ENCODE measurements around the gene GGA1. TPM values are rescaled to one million over a fixed set of nuclear protein-coding genes. Genes with fewer than 3 reads are reported as not detected.

GGA1 gene
- total RNA-seq, 1 donor from 2014 or later: 49.6 TPM

DNA sequence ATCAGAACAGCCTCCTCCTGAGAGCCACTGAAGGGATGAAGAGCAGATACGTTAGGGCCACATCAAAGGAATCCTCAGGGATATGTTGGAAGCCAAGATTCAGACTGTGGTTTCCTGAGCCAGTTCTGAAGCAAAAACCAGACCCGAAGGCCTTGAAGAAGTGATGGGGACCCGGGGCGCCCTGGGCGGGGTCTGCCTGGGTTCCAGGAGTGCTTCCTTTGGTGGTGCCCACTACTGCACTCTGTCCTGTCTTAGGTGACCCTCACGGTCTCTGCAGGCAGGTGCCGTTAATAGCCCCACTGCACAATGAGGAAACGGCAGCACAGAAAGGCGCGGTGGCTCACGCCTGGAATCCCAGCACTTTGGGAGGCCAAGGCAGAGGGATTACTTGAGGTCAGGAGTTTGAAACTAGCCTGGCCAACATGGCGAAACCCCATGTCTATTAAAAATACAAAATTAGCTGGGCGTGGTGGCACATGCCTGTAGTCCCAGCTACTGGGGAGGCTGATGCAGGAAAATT lies 18.0 kb downstream of the GGA1 start:
- TF ChIP-seq, protein P1, sequence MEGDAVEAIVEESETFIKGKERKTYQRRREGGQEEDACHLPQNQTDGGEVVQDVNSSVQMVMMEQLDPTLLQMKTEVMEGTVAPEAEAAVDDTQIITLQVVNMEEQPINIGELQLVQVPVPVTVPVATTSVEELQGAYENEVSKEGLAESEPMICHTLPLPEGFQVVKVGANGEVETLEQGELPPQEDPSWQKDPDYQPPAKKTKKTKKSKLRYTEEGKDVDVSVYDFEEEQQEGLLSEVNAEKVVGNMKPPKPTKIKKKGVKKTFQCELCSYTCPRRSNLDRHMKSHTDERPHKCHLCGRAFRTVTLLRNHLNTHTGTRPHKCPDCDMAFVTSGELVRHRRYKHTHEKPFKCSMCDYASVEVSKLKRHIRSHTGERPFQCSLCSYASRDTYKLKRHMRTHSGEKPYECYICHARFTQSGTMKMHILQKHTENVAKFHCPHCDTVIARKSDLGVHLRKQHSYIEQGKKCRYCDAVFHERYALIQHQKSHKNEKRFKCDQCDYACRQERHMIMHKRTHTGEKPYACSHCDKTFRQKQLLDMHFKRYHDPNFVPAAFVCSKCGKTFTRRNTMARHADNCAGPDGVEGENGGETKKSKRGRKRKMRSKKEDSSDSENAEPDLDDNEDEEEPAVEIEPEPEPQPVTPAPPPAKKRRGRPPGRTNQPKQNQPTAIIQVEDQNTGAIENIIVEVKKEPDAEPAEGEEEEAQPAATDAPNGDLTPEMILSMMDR (conservative IDR thresholded peaks at IDR 0.05; ENCODE audit: low read depth, low read length): no peak
- no peak overlapping the region for H3K4me3 ChIP-seq (ENCODE audit: low read depth, low read length)
- DNase-seq (ENCODE audit: low read depth): no peak

DNA sequence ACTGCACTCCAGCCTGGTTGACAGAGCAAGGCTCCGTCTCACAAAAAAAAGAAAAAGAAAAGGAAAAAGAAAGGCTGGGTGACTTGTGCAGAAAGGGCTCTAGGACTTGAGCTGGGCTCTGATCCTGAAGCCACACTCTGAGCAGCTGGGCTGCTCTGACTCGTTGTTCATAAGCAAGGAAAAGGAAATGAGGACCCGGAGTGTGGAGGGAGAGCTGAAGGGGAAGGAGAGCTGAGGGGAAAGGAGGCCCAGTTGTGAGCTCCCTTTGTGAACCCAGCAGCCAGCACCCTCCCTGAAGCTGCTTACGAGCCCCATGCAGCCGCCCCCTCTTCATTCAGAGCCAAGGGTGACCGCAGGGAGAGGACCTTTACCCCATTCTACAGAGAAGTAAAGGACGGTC lies 18.5 kb downstream of the GGA1 start:
- H3K4me3 ChIP-seq (ENCODE audit: low read depth, low read length): no peak overlapping the region
- TF ChIP-seq, protein P1 (conservative IDR thresholded peaks at IDR 0.05; ENCODE audit: low read depth, low read length): no peak
- no peak for DNase-seq (ENCODE audit: low read depth)

DNA sequence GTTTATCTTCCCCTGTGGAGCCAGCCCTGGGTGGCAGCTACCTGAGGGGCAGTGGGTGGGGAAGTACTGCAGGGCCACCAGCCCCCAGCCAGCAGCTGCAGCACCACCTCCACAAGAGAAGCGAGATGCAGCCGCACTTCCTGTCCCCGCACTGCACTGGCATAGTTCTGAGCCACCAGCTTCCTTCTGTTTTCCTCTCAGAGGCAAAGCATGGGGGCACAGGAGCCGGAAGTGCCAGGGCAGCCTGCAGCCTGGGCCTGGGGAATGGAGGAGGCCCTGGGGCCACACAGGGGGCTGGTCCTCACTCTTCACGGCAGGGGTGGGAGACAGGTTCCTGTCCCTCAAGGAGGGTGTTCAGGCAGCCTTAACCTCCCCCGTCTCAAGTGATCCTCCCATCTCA lies 18.9 kb downstream of the GGA1 start:
- no peak for DNase-seq (ENCODE audit: low read depth)
- TF ChIP-seq, protein P1 (conservative IDR thresholded peaks at IDR 0.05; ENCODE audit: low read depth, low read length): no peak
- no peak overlapping the region for H3K4me3 ChIP-seq (ENCODE audit: low read depth, low read length)

DNA sequence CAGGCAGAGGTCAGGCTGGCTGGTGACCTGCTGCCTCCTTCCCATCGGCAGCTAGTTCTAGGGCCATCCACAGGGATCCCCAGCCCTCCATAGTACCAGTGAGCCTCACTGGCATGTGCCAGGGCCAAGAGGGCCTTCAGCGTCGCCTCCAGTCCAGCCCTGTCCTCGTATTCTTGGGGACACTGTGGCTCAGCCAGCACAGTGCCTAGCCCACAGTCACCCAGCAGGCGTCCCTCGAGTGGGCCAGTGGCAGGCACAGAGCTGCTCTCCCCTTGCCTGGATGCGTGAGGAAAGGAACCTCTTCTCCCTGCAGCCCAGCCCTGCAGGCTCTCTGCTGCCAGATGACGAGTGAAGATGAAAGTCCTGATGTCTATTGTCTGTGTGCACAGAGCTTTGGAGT lies 20.2 kb downstream of the GGA1 start:
- H3K4me3 ChIP-seq (ENCODE audit: low read depth, low read length): no peak overlapping the region
- TF ChIP-seq, protein P1 (conservative IDR thresholded peaks at IDR 0.05; ENCODE audit: low read depth, low read length): no peak
- no peak for DNase-seq (ENCODE audit: low read depth)

DNA sequence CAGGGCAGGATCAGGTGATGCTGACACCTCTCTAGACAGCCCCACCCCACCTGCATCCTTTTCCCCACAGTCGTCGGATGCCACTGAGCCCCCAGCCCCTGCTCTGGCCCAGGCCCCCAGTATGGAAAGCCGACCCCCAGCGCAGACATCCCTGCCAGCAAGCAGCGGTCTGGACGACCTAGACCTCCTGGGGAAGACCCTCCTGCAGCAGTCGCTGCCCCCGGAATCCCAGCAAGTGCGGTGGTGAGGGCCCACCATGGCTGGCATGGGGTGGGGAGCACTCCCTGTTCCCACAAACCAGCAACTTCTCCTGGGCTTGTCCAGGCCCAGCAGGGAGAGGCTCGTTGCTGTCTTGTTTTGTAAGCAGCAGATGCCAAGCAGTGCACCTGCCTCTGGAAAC lies 21.3 kb downstream of the GGA1 start:
- DNase-seq (ENCODE audit: low read depth): no peak
- TF ChIP-seq, protein P1 (conservative IDR thresholded peaks at IDR 0.05; ENCODE audit: low read depth, low read length): no peak

DNA sequence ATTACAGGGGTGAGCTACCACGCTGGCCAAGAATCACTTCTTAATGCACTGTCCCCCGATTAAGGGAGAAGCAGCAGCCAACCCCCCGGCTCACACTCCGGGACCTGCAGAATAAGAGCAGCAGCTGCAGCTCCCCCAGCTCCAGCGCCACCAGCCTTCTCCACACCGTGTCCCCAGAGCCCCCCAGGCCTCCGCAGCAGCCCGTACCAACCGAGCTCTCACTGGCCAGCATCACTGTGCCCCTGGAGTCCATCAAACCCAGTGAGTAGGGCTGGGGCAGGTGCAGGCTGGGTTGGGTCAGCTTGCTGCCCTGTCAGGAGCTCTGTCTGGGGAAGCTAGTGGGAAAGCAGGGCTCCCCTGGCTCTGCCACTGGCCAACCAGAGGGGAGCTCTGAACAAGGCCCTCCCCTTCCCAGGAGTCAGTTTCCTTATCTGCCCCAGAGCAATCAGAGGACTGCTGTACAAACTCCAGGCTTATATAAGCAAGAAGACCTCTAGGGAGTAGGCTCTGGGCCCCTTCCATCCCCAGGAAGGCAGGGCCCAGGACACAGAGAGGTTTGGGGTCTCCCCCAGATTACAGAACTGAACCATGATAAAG lies 22.3 kb downstream of the GGA1 start:
- H3K4me3 ChIP-seq (ENCODE audit: low read depth, low read length): no peak overlapping the region
- no peak for DNase-seq (ENCODE audit: low read depth)
- TF ChIP-seq, protein P1 (conservative IDR thresholded peaks at IDR 0.05; ENCODE audit: low read depth, low read length): no peak

More for the DNA sequence above, 21.3 kb downstream of the GGA1 start:
- H3K4me3 ChIP-seq (ENCODE audit: low read depth, low read length): no peak overlapping the region
